CD4-positive, alpha-beta T cell treated with Interleukin-6 for 4 hours (primary cell): ENCODE results near the gene COL27A1.
"Not testable (repeated sequence)": the region's sequence is repeated elsewhere in the genome, so short reads cannot be mapped to it uniquely, and the experiment has no call there.

Source experiments
- DNase-seq: peaks from one replicate; pipeline ENCODE4 v3.0.0-alpha.2; 2020; ENCODE audit warnings: mixed read lengths

The COL27A1 gene

DNA sequence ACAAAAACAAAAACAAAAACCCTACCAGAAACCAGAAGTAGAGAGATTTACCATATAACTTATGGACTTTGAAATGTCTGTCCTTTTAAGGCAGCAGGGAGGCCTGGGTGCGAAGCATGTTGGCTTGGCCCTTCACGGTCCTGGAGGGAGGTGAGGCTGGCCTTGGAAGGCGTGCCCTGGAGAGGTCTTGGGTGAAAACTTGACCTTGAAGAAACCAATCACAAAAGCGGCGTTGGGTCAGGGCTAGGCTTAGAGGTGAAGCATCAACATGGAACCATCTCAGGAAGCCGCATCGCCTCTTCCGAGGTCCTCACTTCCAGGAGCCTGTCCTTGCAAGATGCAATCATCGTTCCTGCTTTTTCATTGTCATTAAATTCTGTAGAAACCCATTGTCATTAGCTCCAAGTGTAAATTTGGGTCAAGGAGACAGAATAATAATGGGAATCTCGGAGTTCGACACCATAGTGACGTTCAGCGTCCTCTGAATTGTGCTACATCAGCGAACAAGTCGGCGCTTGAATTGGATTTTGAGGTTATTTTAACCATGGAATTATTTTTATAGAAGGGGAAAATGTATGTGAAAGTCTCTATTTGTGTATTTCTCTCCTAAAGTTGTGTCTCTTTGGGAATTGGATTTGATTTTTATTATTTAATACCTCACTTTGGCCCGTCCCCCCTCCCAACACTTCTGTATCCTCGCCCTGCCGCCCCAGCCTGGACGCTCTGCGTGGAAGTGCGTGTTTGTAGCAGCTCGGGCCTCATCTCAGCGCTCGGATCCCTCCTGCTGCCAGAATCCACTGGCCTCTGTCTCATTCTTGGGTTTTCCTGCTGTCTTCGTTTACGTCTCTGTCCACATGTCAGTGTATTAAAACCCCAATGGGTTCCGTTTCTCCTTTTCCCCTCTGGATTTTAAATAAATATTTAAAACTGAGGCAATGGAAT lies 156.5 kb downstream of the COL27A1 start:
- DNase-seq: no peak

DNA sequence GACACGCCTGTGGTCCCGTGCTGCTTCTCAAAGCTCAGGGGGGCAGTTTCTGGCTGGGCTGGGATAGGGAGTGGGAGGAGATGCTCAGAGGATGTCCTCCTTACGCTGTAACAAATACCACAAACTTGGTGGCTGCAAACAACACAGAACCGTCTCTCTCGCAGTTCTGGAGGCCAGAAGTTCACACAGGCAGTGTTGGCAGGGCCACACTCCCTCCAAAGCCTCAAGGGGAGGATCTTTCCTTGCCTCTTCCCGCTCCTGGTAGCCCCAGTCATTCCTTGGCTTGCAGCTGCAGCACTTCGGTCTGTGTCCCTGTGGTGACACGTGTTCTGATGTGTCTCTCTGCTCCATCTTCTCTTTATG lies 157.2 kb downstream of the COL27A1 start:
- no peak for DNase-seq

DNA sequence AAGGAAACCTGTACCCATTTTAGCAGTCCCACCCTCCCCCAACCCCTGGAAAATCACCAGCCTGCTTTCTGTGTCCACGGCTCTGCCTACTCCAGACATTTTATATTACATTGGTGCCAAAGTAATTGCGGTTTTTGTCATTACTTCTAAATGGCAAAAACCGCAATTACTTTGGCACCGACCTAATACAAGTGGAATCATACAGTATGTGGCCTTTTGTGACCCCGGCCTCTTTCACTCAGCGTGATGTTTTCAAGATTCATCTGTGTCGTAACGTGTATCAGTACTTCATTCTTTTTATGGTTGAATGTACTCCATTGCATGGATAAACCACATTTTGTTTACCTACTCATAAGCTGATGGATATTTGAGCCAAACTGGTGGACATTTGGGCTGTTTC lies 157.8 kb downstream of the COL27A1 start:
- no peak for DNase-seq

DNA sequence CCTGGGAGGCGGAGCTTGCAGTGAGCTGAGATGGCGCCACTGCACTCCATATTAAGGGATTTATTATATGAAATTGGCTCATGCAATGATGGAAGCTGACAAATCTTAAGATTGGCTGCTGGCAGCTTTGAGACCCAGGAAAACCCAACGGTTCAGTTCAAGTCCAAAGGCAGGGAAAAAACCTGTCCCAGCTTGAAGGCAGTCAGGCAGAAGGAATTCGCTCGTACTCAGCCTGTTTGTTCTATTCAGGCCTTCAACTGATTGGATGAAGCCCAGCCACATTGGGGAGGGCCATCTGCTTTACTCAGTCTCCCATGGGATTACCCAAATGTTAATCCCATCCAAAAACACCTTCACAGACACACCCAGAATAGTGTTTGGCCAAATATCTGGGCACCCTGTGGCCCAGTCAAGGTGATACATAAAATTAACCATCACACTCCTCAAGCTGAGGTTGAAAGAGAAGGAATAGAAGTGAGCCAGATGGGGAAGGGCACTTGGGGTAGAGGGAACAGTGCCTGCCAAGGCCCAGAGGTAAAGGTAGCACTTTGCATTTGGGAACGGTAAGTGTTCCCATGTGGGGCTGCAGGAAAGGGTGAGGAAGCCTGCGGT lies 159.0 kb downstream of the COL27A1 start:
- DNase-seq: no peak

DNA sequence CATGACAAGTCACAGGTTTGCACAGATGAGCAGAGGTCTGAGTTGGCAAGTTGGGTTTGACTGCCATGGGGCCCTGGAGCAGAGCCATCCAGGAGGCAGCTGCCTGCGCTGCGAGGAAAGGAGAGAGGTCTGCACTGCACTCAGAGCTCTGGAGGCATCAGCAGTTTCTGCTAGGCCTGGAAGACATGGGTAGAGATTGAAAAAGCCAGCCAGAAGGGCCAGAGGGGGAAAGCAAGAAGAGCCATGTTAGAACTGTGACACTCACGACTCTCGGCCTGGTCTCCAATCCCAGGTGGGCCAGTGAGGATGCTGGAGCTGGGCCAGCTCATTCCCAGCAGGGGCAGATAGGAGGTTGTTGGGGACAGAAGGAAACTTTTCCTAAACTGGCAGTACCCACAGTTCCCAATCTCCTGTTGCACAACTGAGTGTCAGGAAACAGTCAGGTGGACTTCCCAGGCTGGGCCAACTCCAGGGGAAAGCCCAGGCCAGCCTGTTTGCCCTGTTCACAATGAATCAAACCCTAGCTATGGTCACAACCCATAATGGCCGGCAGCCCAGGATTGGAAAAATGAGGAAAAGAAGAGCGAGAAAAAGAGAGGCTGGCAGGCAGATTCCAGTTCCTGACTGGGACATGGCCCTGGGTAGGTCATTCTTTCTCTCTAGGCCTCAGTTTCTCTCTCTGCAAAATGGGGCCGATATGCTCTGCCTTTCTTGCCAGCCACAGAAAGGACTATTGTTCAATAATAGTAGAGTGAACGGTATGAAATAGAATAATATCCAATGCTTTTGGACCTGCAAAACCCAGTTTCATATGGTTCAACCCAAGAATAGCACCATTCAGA lies 159.8 kb downstream of the COL27A1 start:
- DNase-seq: no peak

DNA sequence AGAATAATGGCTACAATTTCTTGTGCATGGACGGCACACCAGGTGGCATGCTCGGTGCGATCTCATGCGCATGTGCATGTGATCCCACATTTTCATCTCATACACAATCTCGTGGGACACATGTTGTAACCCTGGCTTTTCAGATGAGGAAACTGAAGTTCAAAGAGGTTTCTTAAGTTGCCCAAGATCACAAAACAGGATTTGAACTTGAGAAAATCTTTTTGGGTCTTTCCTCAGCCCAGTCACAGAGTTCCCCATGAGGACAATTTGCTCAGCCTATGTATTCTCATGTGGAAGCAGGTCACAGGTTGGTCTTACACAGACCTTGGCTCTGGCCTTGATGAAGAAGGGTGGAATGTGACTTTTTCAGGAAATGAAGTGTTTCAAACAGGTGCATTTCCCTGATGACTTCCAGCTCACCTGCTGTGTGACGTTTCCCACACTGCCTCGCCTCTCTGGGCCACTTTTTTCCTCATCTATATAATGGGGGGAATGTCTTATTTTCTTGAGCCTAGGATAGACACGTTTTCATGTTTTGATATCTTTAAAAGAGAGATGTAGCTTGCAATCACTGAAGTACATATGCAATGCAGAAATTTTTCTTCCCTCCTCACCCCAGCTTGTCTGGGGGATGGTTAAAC lies 160.5 kb downstream of the COL27A1 start:
- DNase-seq: no peak

DNA sequence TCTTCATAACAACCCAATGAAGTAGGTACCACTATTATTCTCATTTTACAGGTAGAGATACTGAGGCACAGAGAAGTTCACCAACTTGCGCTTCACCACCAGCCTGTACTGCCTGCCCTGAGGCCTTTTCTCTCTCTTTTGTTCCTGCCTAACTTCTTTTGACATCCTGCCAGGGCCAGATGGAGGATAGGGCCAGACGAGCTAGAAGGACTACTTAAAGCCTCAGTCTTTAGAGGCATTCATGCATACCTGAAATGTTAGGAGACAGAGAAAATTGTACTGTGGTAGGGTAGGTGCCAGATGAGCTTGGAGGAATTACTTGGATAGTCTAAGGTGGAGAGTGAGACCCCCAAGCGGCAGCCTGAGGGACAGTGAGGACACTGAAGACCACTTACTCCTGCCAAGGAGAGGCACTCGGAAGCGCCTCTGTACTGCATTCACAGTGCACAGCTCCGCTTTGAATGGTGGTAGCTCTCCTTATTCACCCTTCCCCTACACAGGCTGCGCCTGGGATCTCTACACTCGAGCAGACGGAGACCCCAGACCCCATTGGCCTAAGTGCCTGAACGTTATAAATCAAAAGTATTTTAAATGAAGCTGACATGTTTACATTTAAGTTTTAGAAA lies 161.4 kb downstream of the COL27A1 start:
- no peak for DNase-seq

DNA sequence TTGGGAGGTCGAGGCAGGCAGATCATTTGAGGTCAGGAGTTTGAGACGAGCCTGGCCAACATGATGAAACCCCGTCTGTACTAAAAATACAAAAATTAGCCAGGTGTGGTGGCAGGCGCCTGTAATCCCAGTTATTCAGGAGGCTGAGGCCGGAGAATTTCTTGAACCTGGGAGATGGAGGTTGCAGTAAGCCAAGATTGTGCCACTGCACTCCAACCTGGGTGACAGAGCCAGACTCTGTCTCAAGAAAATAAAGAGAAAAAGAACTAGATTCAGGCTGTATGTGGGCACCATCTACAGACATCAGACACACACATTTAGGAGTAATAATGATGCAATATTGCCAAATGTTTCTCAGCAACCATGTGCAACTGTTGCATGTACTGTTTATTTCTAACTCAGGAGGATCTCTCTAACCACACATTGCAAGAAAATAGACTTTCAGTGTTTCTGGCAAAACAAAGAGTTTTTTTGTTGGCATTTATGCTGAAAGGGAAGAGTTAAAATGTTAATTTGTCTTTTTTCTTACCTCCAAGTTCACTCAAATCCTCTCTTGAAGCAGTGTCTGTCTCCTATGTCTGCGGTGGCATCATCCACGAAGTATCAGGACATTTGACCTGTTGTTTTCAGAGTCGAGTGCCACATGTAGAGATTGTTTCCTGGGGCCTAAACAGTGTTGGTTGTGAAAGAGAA lies 162.5 kb downstream of the COL27A1 start:
- no peak for DNase-seq

DNA sequence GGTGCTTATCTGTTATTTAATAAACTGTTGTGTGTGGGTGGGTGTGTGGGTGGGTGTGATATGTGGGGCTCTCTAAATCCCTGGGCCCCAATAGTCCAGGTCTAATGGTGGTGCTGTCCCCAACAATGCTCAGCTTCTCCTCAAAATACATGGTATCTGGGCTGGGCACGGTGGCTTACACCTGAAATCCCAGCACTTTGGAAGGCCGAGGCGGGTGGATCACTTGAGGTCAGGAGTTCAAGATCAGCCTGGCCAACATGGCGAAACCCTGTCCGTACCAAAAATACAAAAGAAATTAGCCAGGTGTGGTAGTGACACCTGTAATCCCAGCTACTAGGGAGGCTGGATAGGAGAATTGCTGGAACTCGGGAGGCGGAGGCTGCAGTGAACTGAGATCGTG lies 163.1 kb downstream of the COL27A1 start:
- DNase-seq: no peak

DNA sequence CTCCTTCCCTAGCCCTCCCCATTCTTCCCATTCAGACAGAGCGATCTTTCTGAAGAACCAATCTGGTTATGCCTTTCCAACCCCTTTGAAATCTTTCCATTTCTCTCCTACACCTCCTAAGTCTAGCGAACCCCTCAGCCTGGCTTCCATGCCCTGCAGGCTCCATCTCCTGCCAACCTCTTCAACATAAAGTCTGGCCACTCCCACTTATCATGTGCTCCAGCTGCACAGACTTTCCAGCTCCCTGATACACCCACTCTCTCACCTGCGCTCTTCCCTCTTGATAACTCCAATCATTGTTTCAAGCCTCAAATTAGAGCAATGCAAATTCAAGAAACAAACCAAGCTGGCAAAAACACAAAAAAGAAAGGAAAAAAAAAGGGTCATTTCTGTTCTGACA lies 163.8 kb downstream of the COL27A1 start:
- DNase-seq: no peak

DNA sequence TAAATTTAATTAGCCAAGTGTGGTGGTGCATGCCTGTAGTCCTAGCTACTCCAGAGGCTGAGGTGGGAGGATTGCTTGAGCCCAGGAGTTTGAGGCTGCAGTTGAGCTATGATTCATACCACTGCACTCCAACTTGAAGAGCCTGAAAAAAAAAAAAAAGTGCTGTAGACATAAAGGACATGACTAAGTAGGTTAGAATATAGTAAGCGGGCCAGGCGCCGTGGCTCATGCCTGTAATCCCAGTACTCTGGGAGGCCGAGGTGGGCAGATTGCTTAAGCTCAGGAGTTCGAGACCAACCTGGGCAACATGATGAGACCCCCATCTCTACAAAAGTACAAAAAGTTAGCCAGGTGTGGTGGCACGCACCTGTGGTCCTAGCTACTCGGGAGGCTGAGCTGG lies 165.4 kb downstream of the COL27A1 start:
- DNase-seq: not testable (repeated sequence)

DNA sequence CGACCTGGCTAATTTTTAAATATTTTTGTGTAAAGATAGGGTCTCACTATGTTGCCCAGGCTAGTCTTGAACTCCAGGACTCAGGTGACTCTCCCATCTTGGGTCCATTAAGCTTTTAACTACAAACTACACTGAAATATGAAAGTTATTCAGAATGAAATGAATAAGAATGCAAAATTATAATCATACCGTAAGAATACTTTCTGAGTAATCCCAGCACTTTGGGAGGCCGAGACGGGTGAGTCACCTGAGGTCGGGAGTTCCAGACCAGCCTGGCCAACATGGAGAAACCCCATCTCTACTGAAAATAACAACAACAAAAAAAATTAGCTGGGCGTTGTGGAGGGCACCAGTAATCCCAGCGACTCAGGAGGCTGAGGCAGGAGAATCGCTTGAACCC lies 166.4 kb downstream of the COL27A1 start:
- no peak for DNase-seq

DNA sequence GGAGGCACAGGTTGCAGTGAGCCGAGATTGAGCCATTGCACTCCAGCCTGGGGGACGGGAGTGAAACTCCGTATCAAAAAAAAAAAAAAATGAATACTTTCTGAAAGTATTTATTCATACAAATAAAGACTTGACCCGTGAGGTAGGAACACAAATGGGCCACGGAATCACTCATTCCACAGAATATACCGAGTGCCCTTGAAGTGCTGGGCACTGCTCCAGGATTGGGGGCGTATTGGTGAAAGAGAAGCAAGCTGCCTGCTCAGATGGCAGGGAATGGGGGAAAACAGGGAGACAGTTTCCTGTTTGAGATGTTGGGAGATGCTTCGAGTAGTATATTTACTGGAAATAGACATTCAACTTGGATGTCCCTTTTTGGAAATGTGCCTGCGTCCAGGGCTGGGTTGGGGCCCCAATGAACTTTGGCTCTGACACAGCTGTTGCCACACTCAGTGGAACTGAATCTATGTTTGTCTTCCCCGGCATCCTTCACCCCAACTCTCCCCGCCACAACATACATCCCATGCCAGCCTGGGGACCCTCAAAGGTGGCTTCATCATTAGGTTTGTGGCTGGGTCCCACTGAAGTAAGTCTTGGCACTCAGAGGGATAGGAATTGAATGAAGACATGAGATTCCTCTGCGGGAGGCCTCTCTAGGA lies 167.0 kb downstream of the COL27A1 start:
- not testable (repeated sequence) for DNase-seq

DNA sequence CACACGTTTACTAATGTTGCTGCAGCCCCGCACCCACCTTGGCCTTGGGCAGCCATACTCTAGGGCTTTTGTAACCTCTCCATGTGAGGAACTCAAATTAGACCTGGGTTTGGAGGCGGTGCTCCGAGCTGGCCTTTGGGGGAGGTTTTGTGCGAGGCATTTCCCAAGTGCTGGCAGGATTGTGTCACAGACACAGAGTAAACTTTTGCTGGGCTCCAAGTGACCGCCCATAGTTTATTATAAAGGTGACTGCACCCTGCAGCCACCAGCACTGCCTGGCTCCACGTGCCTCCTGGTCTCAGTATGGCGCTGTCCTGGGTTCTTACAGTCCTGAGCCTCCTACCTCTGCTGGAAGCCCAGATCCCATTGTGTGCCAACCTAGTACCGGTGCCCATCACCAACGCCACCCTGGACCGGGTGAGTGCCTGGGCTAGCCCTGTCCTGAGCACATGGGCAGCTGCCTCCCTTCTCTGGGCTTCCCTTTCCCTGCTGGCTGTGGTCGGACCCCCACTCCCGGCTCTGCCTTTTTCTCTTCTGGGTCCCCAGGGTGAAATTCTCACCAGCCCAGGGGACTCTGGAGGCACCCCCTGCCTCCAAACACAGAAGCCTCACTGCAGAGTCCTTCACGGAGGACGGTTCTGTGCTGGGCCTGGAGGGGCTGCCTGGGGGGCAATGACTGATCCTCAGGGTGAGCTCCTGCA lies 167.6 kb downstream of the COL27A1 start, which contains the start of gene ORM1:
Gene ORM1, plus strand, starts transcription at position 268 of the 701 bp plus-strand sequence. Its CDS starts 36 bp downstream, at position 304.
- not testable (repeated sequence) for DNase-seq

DNA sequence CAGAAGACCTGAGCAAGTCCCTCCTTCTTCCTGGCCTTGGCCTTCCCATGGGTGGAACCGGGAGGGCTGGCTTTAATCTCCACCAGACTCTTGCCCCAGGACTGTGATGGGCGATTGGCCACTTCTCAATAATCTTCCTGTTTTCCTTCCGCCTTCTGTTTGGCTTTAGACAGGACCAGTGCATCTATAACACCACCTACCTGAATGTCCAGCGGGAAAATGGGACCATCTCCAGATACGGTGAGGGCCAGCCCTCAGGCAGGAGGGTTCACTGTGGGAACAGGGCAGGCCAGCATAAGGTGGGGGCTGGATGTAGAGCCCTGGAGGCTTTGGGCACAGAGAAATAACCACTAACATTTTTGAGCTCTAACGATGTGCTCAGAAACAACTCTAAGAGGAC lies 168.5 kb downstream of the COL27A1 start:
- DNase-seq: not testable (repeated sequence)

DNA sequence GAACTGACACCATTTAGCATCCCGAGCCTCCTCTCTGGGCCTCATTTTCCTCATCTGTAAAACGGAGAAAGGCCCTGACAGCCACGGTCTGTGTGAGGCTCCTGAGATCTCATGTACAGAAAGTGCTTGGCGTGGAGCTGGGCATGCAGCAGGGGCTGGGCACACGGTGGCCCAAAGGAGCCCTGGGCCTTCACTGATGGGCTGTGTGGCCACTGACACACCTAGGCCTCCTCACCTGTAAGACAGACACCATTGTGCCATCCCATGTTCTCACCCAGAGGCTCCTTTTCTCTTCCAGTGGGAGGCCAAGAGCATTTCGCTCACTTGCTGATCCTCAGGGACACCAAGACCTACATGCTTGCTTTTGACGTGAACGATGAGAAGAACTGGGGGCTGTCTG lies 169.2 kb downstream of the COL27A1 start:
- no peak for DNase-seq

DNA sequence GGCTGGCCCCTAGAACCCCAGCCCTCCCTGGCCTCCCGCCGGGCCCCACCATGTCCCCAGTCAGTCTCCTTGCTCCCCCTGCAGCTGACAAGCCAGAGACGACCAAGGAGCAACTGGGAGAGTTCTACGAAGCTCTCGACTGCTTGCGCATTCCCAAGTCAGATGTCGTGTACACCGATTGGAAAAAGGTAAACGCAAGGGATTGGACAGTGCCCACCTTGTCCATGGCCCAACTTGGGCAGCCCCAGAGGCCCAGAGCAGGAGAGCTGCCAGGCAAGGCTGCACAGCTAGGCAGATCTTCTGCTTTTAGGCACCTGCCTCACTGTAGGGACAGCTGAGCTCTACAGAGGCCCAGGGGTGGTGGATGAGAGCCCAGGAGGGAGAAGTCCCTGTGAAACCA lies 169.6 kb downstream of the COL27A1 start:
- DNase-seq: not testable (repeated sequence)

DNA sequence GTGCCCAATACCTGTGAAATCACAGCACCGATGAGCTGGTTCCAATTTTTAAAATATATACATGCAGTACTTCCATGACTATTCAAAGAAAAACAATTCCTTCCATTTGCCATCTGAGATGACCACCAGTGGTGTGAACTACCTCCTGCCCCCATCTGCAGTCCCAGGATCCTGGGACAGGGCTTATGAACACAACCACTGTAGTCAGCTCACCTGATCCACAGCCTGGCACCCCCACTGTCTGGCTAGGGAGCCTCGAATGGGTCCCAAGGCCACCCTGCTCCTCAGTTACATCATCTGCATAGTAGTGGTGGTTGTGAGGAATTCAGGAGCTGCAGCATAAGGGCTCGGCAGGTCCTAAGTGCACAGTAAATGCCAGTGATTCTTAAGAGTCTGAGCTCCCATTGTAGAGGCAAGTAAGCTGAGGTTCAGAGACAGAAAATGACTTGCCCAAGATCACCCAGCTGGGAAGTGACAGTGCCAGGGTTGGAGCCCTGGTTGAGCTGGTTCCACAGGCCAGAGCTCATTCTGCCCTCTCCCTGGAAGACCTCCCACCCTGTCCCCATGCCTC lies 170.4 kb downstream of the COL27A1 start:
- not testable (repeated sequence) for DNase-seq

DNA sequence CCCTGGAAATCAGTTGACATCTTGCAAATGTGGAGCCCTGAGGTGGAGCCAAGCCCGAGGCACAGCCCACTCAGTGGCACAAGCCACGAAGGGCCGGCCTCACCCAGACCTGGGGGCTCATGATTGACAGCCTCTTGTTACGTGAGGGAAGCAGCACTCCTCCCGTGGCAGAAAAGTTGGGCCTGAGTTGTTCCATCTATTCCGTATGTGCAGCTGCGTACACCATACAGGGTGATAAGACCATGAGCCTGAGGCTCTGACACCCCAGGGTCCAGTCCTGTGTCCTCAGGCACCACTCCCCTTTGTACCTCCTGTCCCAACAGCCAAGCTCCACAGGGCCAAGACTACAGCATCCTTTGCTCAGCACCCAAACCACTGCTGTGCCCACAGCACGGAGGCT lies 172.4 kb downstream of the COL27A1 start:
- DNase-seq: no peak

DNA sequence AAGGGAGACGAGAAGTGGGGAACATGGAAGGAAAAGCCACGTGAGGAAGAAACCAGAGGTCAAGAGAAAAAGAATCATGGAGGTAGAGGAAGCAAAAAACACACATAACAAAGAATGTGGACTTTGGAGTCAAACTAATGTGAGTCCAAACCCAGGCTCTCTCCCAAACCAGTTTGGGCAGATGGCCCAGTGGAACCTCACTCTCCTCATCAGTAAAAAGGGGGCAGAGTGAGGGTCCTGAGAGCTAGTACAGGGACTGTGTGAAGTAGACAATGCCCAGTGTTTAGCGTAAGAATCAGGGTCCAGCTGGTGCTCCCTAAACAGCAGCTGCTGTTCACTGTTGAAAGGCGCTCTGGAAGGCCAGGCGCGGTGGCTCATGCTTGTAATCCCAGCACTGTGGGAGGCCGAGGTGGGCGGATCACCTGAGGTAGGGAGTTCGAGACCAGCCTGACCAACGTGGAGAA lies 173.1 kb downstream of the COL27A1 start:
- not testable (repeated sequence) for DNase-seq
